ENCODE data around the gene PTPRN2.

Gene PTPRN2

DNA sequence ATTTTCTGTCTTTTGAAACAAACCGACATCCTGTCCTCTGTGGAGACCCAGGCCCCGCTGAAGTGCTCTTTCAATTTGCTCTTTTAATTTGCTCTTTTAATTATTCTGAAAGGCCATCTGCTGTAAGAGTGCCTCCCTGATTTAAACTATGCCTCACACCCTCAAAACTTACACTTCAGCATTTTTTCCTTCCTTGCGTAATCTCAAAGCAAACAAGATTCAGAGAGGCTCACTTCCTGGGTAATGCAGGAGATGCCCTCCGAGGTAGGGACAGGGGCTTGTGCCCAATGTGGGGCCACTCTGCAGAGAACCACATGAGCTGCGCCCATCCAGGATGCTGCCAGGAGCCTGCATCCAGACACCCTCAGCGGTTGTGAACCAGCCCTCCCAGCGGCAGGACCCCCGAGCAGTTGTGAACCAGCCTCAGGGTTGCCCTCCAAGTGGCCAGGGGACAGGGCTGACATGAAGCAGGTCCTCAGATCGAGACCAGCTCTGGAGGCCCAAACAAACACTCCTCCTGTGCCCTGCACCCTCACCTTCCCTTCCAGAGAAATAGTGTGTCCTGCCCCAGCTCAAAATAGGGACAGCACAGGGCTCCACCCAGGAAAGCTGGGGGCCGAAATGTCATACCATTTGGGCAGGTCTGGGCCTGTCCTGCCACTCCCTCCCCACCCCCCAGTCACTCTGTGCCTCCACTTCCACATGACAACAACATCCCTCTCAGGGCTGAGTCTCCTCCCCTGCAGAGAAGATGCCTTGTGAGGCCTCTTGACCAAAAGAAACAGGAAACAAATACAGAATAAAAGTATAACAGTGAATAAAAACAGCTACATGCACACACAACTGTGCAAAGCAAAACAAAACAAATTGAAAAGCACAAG, 190.4 kb downstream of the PTPRN2 start:
- H3K36me3 ChIP-seq (ENCODE audit: insufficient read depth, low read length), result no peaks in the 10 kb centered on the region
- H3K9ac ChIP-seq (ENCODE audit: low read depth, low read length), result no peak overlapping the region
- H3K9me3 ChIP-seq (ENCODE audit: control insufficient read depth, insufficient read depth, low read length), result no peaks in the 10 kb centered on the region; the same call in 1 of the 2 replicates
- no peaks in the 10 kb centered on the region for H3K4me1 ChIP-seq (ENCODE audit: insufficient read depth, low read length)

DNA sequence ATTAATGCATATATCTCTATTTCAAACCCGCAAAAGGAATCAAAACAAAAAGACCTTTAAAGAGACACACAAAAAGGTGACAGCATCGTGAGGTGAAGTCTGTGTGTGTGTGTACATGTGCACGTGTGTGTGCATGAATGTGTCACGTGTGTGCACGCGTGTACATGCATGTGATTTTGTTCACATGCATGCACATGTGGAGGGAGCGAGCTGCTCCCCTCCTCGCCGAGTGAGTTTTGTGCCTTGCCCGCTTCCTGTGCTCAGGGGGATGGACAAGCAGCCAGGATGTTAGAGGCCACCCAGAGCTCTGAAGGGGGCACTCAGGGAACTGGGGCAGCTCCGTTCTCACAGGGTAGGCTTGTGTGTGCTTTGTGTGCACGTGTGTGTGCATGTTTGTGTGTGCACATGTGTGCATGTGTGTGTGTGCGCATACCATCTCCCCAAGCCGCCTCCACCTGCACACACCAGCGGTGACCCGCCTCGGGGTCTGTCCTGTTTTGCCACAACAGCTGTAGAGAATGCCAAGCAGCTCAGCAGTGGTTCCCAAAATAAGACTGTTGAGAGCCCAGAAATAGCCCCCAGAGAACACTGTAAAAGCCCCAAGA, 191.2 kb downstream of the PTPRN2 start:
- no peaks in the 10 kb centered on the region for H3K4me1 ChIP-seq (ENCODE audit: insufficient read depth, low read length)
- no peaks in the 10 kb centered on the region for H3K36me3 ChIP-seq (ENCODE audit: insufficient read depth, low read length)
- no peaks in the 10 kb centered on the region; the same call in 1 of the 2 replicates for H3K9me3 ChIP-seq (ENCODE audit: control insufficient read depth, insufficient read depth, low read length)
- no peak overlapping the region for H3K9ac ChIP-seq (ENCODE audit: low read depth, low read length)

DNA sequence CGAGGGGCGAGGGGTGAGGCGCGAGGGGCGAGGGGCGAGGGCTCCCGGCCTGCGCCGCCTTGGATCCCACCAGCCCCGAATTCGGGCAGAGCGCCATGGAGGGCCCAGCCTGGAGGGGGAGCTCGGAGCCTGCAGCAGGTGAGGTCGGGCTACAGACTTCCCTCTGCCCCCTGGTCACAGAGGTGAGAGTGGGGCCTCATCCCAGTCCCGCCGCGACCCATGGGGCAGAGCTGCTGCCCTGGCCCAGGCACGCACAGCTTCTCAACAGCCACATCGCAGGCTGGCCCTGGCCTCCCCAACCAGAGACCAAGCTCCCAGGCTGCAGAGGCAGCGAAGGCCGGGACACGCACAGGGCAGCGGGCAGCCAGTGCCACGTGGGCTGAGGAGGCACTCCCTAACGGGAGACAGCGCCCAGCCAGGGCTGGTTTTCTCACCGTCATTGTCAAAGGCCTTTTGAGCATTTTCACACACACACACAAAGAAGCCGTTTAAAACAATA, 191.8 kb downstream of the PTPRN2 start:
- Histone ChIP-seq H3K4me1 (ENCODE audit: insufficient read depth, low read length) (no peaks in the 10 kb centered on the region), H3K9me3 (ENCODE audit: control insufficient read depth, insufficient read depth, low read length) (no peaks in the 10 kb centered on the region; the same call in 1 of the 2 replicates), H3K9ac (ENCODE audit: low read depth, low read length) (no peak overlapping the region), H3K36me3 (ENCODE audit: insufficient read depth, low read length) (no peaks in the 10 kb centered on the region)

DNA sequence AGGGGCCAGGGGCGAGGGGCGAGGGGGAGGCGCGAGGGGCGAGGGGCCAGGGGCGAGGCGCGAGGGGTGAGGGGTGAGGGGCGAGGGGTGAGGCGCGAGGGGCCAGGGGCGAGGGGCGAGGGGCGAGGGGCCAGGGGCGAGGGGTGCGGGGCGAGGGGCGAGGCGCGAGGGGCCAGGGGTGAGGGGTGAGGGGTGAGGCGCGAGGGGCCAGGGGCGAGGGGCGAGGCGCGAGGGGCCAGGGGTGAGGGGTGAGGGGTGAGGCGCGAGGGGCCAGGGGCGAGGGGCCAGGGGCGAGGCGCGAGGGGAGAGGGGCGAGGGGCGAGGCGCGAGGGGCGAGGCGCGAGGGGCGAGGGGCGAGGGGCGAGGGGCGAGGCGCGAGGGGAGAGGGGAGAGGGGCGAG, 192.3 kb downstream of the PTPRN2 start:
- no peaks in the 10 kb centered on the region; the same call in 1 of the 2 replicates for H3K9me3 ChIP-seq (ENCODE audit: control insufficient read depth, insufficient read depth, low read length)
- H3K4me1 ChIP-seq (ENCODE audit: insufficient read depth, low read length), result no peaks in the 10 kb centered on the region
- no peak overlapping the region for H3K9ac ChIP-seq (ENCODE audit: low read depth, low read length)
- H3K36me3 ChIP-seq (ENCODE audit: insufficient read depth, low read length), result no peaks in the 10 kb centered on the region

DNA sequence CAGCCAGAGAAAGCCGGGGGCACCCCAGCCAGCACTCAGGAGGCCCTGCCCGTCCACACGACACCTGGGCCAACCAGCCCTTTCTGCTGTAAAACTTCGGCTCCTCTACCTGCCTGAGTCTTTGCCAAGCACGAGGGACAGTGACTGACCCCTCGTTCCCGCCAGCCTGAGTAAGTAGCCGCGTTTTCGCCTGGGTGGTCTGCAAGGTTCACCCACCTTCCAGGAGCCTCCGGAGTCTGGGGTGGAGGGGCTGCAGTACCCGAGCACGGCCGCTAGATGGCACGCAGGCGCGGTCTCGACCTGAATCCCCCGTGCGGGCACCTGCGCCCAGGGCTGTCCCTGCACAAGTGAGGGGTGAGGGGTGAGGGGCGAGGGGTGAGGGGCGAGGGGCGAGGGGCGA, 192.7 kb downstream of the PTPRN2 start:
- Histone ChIP-seq H3K9ac (ENCODE audit: low read depth, low read length) (no peak overlapping the region), H3K4me1 (ENCODE audit: insufficient read depth, low read length) (no peaks in the 10 kb centered on the region), H3K9me3 (ENCODE audit: control insufficient read depth, insufficient read depth, low read length) (no peaks in the 10 kb centered on the region; the same call in 1 of the 2 replicates), H3K36me3 (ENCODE audit: insufficient read depth, low read length) (no peaks in the 10 kb centered on the region)

DNA sequence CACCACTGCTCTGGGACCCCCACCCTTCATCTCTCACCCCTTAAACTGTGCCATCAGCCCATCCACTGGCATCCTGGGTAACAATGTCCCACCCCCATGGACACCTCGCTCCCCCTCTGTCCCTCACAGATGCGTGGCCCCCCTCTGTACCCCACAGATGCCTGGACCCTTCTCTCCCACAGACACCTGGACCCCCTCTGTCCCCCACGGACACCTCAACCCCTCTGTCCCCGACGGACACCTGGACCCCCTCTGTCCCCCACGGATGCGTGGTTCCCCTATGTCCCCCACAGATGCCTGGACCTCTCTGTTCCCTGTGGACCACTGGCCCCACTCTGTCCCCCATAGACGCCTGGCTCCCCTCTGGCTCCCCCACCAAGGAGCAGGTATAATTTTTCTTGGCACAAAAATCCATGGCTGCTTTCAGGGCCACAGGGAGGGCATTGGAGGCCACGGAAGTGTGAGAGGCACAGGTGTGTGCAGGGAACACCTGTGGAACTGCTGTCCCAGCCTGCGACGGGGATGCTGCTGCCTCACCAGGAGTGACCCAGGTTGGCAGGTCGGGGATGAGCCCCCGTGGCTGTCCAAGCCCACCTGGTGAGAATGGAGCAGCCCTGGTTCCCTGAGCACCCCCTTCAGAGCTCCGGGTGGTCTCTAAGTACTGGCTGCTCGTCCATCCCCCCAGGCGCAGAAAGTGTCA, 193.5 kb downstream of the PTPRN2 start:
- H3K9me3 ChIP-seq (ENCODE audit: control insufficient read depth, insufficient read depth, low read length), result no peaks in the 10 kb centered on the region; the same call in 1 of the 2 replicates

DNA sequence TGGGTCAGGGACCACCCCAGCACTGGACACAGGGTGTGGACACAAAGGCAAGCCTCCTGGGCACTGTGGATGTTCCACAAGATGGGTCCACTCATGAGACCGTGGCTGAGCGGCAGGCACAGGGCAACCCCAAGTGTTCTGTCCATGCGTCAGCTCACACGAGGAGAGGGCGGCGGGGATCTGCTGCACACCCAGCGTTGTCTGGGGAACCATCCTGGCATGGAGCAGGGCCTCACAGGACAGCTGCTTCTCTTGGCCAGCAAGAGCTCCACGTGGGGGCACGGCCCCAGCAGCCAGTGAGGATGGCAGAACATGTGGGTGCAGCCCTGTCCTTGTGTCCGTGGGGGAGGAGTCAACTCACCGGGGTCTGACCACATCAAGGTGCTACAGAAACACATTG, 195.4 kb downstream of the PTPRN2 start:
- Histone ChIP-seq H3K4me1 (ENCODE audit: insufficient read depth, low read length) (no peaks in the 10 kb centered on the region), H3K36me3 (ENCODE audit: insufficient read depth, low read length) (no peaks in the 10 kb centered on the region), H3K9ac (ENCODE audit: low read depth, low read length) (no peak overlapping the region), H3K9me3 (ENCODE audit: control insufficient read depth, insufficient read depth, low read length) (no peaks in the 10 kb centered on the region)

More for the DNA sequence above, 193.5 kb downstream of the PTPRN2 start:
- Histone ChIP-seq H3K4me1 (ENCODE audit: insufficient read depth, low read length) (no peaks in the 10 kb centered on the region), H3K36me3 (ENCODE audit: insufficient read depth, low read length) (no peaks in the 10 kb centered on the region), H3K9ac (ENCODE audit: low read depth, low read length) (no peak overlapping the region)

DNA sequence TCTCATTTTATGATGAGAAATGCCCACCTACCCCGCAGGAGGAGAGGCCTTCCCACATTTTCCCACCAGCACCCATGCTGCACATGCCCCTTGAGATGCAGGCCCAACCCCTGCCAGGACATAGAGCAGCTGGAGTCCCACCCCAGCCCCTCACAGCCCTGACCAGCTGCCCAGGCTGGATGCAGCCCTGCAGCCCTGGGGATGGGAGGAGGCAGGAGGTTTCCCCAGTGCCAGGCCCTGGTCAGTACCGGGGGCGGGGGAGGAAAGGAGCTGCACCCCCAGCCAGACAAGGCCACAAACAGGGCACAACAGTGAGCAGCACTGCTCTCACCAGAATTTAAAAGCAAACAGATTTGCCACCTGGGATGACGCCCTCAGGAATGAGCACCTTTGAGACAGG, 196.1 kb downstream of the PTPRN2 start:
- Histone ChIP-seq H3K36me3 (ENCODE audit: insufficient read depth, low read length) (no peaks in the 10 kb centered on the region), H3K9me3 (ENCODE audit: control insufficient read depth, insufficient read depth, low read length) (no peaks in the 10 kb centered on the region), H3K9ac (ENCODE audit: low read depth, low read length) (no peak overlapping the region), H3K4me1 (ENCODE audit: insufficient read depth, low read length) (no peaks in the 10 kb centered on the region)

DNA sequence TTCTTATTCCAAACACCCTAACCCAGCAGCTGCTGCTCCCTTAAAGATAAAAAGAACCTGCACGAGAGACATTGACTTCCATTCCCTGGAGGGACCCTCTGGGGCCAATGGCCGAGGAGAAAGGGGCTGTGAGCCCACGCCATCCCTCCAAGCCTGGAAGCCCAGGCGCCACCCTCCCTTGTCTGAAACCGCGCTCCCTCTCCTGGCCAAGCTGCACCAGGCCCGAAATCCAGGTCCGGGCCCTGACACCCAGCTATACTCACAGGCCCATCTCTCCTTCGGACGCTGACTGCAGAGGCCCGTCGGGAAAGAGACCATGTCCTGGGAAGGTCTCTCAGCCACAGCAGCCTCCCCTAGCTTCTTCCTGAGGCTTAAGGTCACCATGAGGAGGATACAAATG, 196.5 kb downstream of the PTPRN2 start:
- no peaks in the 10 kb centered on the region for H3K4me1 ChIP-seq (ENCODE audit: insufficient read depth, low read length)
- H3K9me3 ChIP-seq (ENCODE audit: control insufficient read depth, insufficient read depth, low read length), result no peaks in the 10 kb centered on the region
- H3K9ac ChIP-seq (ENCODE audit: low read depth, low read length), result no peak overlapping the region
- H3K36me3 ChIP-seq (ENCODE audit: insufficient read depth, low read length), result no peaks in the 10 kb centered on the region

DNA sequence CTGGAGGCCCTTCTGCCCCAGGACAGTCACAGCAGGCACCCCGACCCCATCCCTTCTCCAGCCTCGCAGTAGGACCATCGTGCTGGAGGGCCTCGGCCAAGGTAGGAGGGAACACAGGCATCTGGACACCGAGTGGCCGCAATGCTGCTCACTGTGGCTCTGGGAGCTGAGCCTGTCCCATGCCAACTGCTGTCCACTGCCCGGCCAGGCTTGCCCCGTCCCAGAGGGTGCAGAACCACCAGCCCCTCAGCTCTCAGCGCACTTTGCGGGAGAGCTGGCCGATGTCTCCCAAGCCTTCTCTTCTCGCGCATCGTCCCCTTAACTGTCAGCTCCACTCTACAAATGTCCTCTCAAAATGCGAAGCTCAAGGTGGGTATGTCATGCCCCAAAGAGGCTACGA, 197.2 kb downstream of the PTPRN2 start:
- Histone ChIP-seq H3K4me1 (ENCODE audit: insufficient read depth, low read length) (no peaks in the 10 kb centered on the region), H3K9ac (ENCODE audit: low read depth, low read length) (no peak overlapping the region), H3K9me3 (ENCODE audit: control insufficient read depth, insufficient read depth, low read length) (no peaks in the 10 kb centered on the region), H3K36me3 (ENCODE audit: insufficient read depth, low read length) (no peaks in the 10 kb centered on the region)

DNA sequence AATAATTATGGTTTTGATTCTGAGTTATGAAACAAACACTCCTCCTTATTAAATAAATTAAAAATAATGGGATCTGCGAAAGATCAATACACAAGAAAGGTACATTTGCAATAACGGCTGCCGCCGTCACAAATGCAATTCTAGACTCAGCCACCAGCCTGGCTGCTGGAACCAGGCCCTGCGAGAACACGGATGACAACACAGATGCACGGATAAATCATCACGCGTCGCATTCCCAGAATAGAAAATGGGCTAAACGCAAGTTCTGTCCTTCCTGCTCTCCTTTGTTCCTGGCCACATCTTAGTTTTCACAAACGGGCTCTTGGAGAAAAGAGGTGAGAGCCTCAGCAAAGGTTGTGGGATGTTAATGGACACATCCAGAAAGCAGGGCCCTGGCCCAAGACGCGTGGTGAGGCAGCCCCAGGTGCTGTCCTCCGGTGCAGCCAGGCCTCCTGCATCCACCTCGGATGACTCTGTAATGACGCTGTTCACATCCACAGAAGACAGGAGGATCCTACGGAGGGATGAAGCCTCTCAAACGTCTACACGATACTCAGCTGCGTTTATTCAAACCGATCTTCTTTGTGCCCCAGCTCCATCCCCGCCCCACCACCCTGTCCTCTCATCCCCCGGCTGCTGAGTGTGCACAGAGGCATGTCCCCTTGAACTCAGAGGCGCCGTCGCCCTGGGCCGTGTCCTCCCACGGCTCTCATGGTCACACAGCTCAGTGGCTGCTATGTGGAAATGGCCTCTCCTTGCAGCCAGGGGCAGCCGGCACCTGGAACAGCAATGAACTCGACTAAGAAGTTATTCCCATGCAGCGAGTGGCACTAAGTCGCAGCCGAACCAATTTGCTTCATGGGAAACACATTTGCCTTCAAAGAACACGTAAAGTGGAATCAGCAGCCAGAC, 197.9 kb downstream of the PTPRN2 start:
- H3K9me3 ChIP-seq (ENCODE audit: control insufficient read depth, insufficient read depth, low read length), result no peaks in the 10 kb centered on the region
- no peak overlapping the region for H3K9ac ChIP-seq (ENCODE audit: low read depth, low read length)
- no peaks in the 10 kb centered on the region for H3K4me1 ChIP-seq (ENCODE audit: insufficient read depth, low read length)
- H3K36me3 ChIP-seq (ENCODE audit: insufficient read depth, low read length), result no peaks in the 10 kb centered on the region

DNA sequence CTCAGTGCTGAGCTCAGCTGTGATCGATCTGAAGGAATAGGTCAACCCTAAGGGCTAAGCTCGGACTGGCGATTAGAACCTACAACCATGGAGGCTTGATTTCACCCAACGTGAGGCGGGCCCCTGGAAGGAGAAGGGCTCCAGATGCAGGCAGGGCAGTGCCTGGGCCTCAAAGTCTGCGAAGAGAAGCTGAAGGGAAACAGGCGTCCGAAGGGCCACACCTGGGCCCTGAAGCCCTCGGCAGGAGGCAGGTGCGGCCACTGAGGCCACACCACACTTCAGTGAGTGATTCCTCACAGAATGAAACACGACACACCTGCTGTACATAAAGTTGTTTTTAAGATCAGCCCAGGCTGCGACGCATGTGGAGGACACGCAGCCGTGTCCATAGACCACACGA, 198.7 kb downstream of the PTPRN2 start:
- Histone ChIP-seq H3K4me1 (ENCODE audit: insufficient read depth, low read length) (no peaks in the 10 kb centered on the region), H3K9me3 (ENCODE audit: control insufficient read depth, insufficient read depth, low read length) (no peaks in the 10 kb centered on the region), H3K9ac (ENCODE audit: low read depth, low read length) (no peak overlapping the region), H3K36me3 (ENCODE audit: insufficient read depth, low read length) (no peaks in the 10 kb centered on the region)

DNA sequence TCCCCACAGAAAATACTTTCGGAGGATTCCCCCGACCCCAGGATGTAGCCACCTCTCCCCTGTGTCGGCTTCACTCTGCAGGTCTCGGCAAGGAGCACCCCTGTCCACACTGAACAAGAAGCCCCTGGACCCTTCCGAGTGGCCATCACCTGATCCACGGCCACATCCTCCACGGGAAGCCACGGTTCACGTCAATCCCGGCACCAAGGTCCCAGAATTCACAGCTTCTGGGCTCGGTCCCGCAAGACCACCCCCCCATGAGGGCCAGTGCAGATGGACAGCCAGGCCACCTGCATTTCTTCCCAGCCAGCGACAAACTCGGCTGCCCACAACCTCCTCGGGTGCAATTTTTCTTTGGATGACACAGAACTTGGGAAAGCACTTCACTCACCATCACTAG, 199.6 kb downstream of the PTPRN2 start:
- no peak overlapping the region for H3K9ac ChIP-seq (ENCODE audit: low read depth, low read length)
- H3K9me3 ChIP-seq (ENCODE audit: control insufficient read depth, insufficient read depth, low read length), result no peaks in the 10 kb centered on the region
- no peaks in the 10 kb centered on the region for H3K4me1 ChIP-seq (ENCODE audit: insufficient read depth, low read length)
- no peaks in the 10 kb centered on the region for H3K36me3 ChIP-seq (ENCODE audit: insufficient read depth, low read length)

DNA sequence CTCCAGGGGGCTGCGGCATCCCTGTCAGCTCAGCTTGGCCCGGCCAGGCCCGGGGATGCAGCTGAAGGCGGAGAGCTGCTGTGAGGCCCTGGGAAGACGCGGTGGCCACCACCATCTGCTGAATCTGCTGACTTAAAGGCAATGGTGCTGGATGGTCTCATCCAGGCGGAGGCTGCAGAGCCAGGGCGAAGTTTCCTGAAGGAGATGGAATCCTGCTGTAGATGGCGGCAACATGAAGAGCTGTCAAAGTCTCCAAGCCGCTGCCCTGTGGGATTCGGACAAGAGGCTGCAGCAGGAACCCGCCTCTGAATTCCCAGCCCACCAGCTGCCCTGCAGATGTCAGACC, 200.1 kb downstream of the PTPRN2 start:
- Histone ChIP-seq H3K36me3 (ENCODE audit: insufficient read depth, low read length) (no peaks in the 10 kb centered on the region), H3K9ac (ENCODE audit: low read depth, low read length) (no peak overlapping the region), H3K9me3 (ENCODE audit: control insufficient read depth, insufficient read depth, low read length) (no peaks in the 10 kb centered on the region), H3K4me1 (ENCODE audit: insufficient read depth, low read length) (no peaks in the 10 kb centered on the region)

Data from ES-I3 (cell line).